Measurements from ENCODE around the gene PICK1.

Gene PICK1

DNA sequence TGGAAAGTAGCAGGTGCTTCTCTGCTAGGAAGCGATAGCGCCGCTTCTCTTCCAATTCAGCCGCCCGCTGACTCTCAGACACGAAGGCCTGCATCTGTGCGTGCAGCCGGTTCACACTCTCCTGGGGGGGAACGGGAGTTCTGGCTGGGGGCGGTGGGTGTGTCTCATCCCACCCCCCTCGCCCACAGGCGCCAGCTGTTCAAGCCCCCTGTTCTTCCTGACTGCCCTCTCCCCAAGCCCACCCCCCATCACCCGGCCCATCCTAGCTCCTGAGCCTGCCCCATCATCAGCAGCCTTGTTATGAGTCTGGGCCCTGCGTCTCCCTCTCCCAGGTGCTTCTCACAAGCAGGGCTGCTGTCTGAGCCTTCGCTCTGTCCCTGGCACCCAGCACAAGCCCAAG lies 39.9 kb downstream of the PICK1 start:
- TF ChIP-seq ZNF324 (tag by site-specific recombination; IDR thresholded peaks at IDR 0.05) (no peak), KLF8 (tag by site-specific recombination; IDR thresholded peaks at IDR 0.05) (no peak), MZF1 (tag by site-specific recombination; IDR thresholded peaks at IDR 0.05; ENCODE audit: borderline replicate concordance) (no peak), IKZF3 (tag by site-specific recombination; IDR thresholded peaks at IDR 0.05) (no peak), ZSCAN4 (tag by site-specific recombination; IDR thresholded peaks at IDR 0.05) (no peak), ZBTB20 (tag by site-specific recombination; IDR thresholded peaks at IDR 0.05) (no peak), ZNF639 (tag by site-specific recombination; IDR thresholded peaks at IDR 0.05) (no peak), ZNF664 (tag by site-specific recombination; IDR thresholded peaks at IDR 0.05) (no peak), ZNF239 (tag by site-specific recombination; IDR thresholded peaks at IDR 0.05) (no peak), ZBTB7A (tag by site-specific recombination; IDR thresholded peaks at IDR 0.05; ENCODE audit: low read depth) (no peak), ZNF184 (tag by site-specific recombination; IDR thresholded peaks at IDR 0.05) (no peak), ZNF133 (tag by site-specific recombination; IDR thresholded peaks at IDR 0.05) (no peak), OVOL3 (tag by site-specific recombination; IDR thresholded peaks at IDR 0.05) (no peak), KLF1 (tag by site-specific recombination; IDR thresholded peaks at IDR 0.05) (no peak), ZNF626 (tag by site-specific recombination; IDR thresholded peaks at IDR 0.05) (no peak)
- TF ChIP-seq, protein P1, sequence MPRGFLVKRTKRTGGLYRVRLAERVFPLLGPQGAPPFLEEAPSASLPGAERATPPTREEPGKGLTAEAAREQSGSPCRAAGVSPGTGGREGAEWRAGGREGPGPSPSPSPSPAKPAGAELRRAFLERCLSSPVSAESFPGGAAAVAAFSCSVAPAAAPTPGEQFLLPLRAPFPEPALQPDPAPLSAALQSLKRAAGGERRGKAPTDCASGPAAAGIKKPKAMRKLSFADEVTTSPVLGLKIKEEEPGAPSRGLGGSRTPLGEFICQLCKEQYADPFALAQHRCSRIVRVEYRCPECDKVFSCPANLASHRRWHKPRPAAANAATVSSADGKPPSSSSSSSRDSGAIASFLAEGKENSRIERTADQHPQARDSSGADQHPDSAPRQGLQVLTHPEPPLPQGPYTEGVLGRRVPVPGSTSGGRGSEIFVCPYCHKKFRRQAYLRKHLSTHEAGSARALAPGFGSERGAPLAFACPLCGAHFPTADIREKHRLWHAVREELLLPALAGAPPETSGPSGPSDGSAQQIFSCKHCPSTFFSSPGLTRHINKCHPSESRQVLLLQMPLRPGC (tag by site-specific recombination; IDR thresholded peaks at IDR 0.05): no peak
- TF ChIP-seq, protein P2, sequence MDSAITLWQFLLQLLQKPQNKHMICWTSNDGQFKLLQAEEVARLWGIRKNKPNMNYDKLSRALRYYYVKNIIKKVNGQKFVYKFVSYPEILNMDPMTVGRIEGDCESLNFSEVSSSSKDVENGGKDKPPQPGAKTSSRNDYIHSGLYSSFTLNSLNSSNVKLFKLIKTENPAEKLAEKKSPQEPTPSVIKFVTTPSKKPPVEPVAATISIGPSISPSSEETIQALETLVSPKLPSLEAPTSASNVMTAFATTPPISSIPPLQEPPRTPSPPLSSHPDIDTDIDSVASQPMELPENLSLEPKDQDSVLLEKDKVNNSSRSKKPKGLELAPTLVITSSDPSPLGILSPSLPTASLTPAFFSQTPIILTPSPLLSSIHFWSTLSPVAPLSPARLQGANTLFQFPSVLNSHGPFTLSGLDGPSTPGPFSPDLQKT (IDR thresholded peaks at IDR 0.05; ENCODE audit: borderline replicate concordance, low read depth, low read length): no peak
- TF ChIP-seq, protein P3, sequence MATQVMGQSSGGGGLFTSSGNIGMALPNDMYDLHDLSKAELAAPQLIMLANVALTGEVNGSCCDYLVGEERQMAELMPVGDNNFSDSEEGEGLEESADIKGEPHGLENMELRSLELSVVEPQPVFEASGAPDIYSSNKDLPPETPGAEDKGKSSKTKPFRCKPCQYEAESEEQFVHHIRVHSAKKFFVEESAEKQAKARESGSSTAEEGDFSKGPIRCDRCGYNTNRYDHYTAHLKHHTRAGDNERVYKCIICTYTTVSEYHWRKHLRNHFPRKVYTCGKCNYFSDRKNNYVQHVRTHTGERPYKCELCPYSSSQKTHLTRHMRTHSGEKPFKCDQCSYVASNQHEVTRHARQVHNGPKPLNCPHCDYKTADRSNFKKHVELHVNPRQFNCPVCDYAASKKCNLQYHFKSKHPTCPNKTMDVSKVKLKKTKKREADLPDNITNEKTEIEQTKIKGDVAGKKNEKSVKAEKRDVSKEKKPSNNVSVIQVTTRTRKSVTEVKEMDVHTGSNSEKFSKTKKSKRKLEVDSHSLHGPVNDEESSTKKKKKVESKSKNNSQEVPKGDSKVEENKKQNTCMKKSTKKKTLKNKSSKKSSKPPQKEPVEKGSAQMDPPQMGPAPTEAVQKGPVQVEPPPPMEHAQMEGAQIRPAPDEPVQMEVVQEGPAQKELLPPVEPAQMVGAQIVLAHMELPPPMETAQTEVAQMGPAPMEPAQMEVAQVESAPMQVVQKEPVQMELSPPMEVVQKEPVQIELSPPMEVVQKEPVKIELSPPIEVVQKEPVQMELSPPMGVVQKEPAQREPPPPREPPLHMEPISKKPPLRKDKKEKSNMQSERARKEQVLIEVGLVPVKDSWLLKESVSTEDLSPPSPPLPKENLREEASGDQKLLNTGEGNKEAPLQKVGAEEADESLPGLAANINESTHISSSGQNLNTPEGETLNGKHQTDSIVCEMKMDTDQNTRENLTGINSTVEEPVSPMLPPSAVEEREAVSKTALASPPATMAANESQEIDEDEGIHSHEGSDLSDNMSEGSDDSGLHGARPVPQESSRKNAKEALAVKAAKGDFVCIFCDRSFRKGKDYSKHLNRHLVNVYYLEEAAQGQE (tag by site-specific recombination; IDR thresholded peaks at IDR 0.05): no peak
- Histone ChIP-seq H3K27ac (ENCODE audit: extremely low read depth, low read depth, low read length) (no peak overlapping the region), H3K4me3 (ENCODE audit: low read depth, low read length) (no peak overlapping the region), H3K36me3 (ENCODE audit: control insufficient read depth in 2 of 2, insufficient read depth in 1 of 2, low read length in 2 of 2) (no peaks in the 10 kb centered on the region), H3K9me3 (ENCODE audit: control insufficient read depth, insufficient read depth, low read depth, low read length) (no peaks in the 10 kb centered on the region), H3K4me1 (ENCODE audit: control insufficient read depth, insufficient read depth, low read length) (no peaks in the 10 kb centered on the region; the same call in 1 of the 2 replicates)
- ChIA-PET POLR2A (interaction anchor here (1.6 kb wide), 1 partner anchor 17 kb away, joined by 4 read pairs; no protein-coding TSS in a partner anchor), CTCF (interaction anchor here (0.7 to 1.9 kb wide), 3 partner anchors 17 to 619 kb away, joined by 3 to 5 read pairs (median 3); no protein-coding TSS in a partner anchor)
